GM06990 (cell line): Measurements from ENCODE around the gene AK5.

ENCODE experiments used
- DNase-seq: peaks from one replicate; pipeline ENCODE4 v3.0.0-alpha.2; 2011; ENCODE audit not compliant: insufficient read length; ENCODE audit errors: extremely low read depth
- H3K27me3 ChIP-seq: replicated peaks from 2 replicates; pipeline ENCODE4 v1.6.0; 2011; ENCODE audit warnings: low read length; ENCODE audit not compliant: control insufficient read depth, insufficient read depth
- H3K36me3 ChIP-seq: 2 replicates; pipeline ENCODE4 v1.5.1; 2011; ENCODE audit warnings: low read length; ENCODE audit not compliant: control insufficient read depth, insufficient read depth
- H3K4me3 ChIP-seq: replicated peaks from 2 replicates; pipeline ENCODE4 v1.5.1; 2011; ENCODE audit warnings: low read depth, mild to moderate bottlenecking, control low read depth, low read length
- CTCF ChIP-seq: IDR thresholded peaks from 2 replicates; pipeline ENCODE4 v1.5.1; 2011; ENCODE audit warnings: low read length, control low read depth, mild to moderate bottlenecking, inconsistent platforms; ENCODE audit not compliant: insufficient read depth, poor library complexity, severe bottlenecking

Gene AK5

GRCh38 chr1:77467021-77467595 is 185.3 kb downstream of the AK5 start:
- H3K27me3 ChIP-seq: no peaks in the 10 kb centered on the region
- H3K4me3 ChIP-seq: no peak overlapping the region
- H3K36me3 ChIP-seq: no peaks in the 10 kb centered on the region
- no peak for TF ChIP-seq CTCF
- no peak for DNase-seq

- H3K36me3 ChIP-seq: no peaks in the 10 kb centered on the region
- H3K27me3 ChIP-seq: no peaks in the 10 kb centered on the region
- DNase-seq: no peak
- no peak for TF ChIP-seq CTCF
- no peak overlapping the region for H3K4me3 ChIP-seq
Measured at GRCh38 chr1:77467741-77468140, 185.9 kb downstream of the AK5 start.

GRCh38 chr1:77468257-77468948 is 186.6 kb downstream of the AK5 start:
- no peak for DNase-seq

GRCh38 chr1:77468949-77469710 is 187.3 kb downstream of the AK5 start:
- no peak for TF ChIP-seq CTCF
- Histone ChIP-seq H3K36me3 (no peaks in the 10 kb centered on the region), H3K27me3 (no peaks in the 10 kb centered on the region; the same call in 1 of the 2 replicates), H3K4me3 (no peak overlapping the region)
- no peak for DNase-seq

More at GRCh38 chr1:77468257-77468948, 186.6 kb downstream of the AK5 start:
- Histone ChIP-seq H3K4me3 (no peak overlapping the region), H3K27me3 (no peaks in the 10 kb centered on the region), H3K36me3 (no peaks in the 10 kb centered on the region)
- TF ChIP-seq CTCF: no peak

- Histone ChIP-seq H3K36me3 (no peaks in the 10 kb centered on the region), H3K4me3 (no peak overlapping the region), H3K27me3 (peaks cover 3% of the 10 kb centered on the region)
- TF ChIP-seq CTCF: no peak
- DNase-seq: no peak
Measured at GRCh38 chr1:77471691-77472090, 189.9 kb downstream of the AK5 start.
